ENCODE measurements around the gene NACC1.
"Not testable (repeated sequence)": the region's sequence is repeated elsewhere in the genome, so short reads cannot be mapped to it uniquely, and the experiment has no call there.

Gene NACC1

GRCh38 chr19:13178291-13178690, 60.2 kb downstream of the NACC1 start:
- peaks cover 12% of the 10 kb centered on the region for H3K4me1 Mint-ChIP-seq (ENCODE audit: low read depth)
- H3K9me3 Mint-ChIP-seq; H3K36me3 Mint-ChIP-seq (ENCODE audit: low read depth); H3K27ac Mint-ChIP-seq; DNase-seq (ENCODE audit: low spot score); H3K4me3 Mint-ChIP-seq; H3K27me3 Mint-ChIP-seq (ENCODE audit: low read depth): not testable (repeated sequence)

- H3K4me3 Mint-ChIP-seq, result no peak overlapping the region
- peaks cover 13% of the 10 kb centered on the region for H3K4me1 Mint-ChIP-seq (ENCODE audit: low read depth)
- H3K36me3 Mint-ChIP-seq (ENCODE audit: low read depth), result peaks cover 2% of the 10 kb centered on the region
- no peaks in the 10 kb centered on the region for H3K9me3 Mint-ChIP-seq
- no peak for DNase-seq (ENCODE audit: low spot score)
- H3K27me3 Mint-ChIP-seq (ENCODE audit: low read depth), result no peaks in the 10 kb centered on the region
- H3K27ac Mint-ChIP-seq, result peak overlapping the region; percentile 36
These were observed 63.8 kb downstream of the NACC1 start for GRCh38 chr19:13181747-13182388.

GRCh38 chr19:13184926-13185325, 66.9 kb downstream of the NACC1 start:
- not testable (repeated sequence) for H3K27ac Mint-ChIP-seq; H3K27me3 Mint-ChIP-seq (ENCODE audit: low read depth); H3K36me3 Mint-ChIP-seq (ENCODE audit: low read depth); H3K4me3 Mint-ChIP-seq; DNase-seq (ENCODE audit: low spot score); H3K9me3 Mint-ChIP-seq
- H3K4me1 Mint-ChIP-seq (ENCODE audit: low read depth), result peaks cover 18% of the 10 kb centered on the region

- H3K9me3 Mint-ChIP-seq; H3K36me3 Mint-ChIP-seq (ENCODE audit: low read depth); H3K27me3 Mint-ChIP-seq (ENCODE audit: low read depth); H3K27ac Mint-ChIP-seq; DNase-seq (ENCODE audit: low spot score); H3K4me3 Mint-ChIP-seq: not testable (repeated sequence)
- peaks cover 15% of the 10 kb centered on the region for H3K4me1 Mint-ChIP-seq (ENCODE audit: low read depth)
These were observed 67.9 kb downstream of the NACC1 start for GRCh38 chr19:13185763-13186657.

- not testable (repeated sequence) for H3K4me3 Mint-ChIP-seq; H3K9me3 Mint-ChIP-seq; DNase-seq (ENCODE audit: low spot score); H3K36me3 Mint-ChIP-seq (ENCODE audit: low read depth); H3K27ac Mint-ChIP-seq; H3K27me3 Mint-ChIP-seq (ENCODE audit: low read depth)
- H3K4me1 Mint-ChIP-seq (ENCODE audit: low read depth), result peaks cover 15% of the 10 kb centered on the region
These were observed 68.6 kb downstream of the NACC1 start for GRCh38 chr19:13186688-13187087.

GRCh38 chr19:13187419-13187818, 69.4 kb downstream of the NACC1 start:
- no peak for DNase-seq (ENCODE audit: low spot score)
- Mint-ChIP-seq H3K9me3 (no peaks in the 10 kb centered on the region), H3K36me3 (ENCODE audit: low read depth) (peaks cover 2% of the 10 kb centered on the region), H3K4me1 (ENCODE audit: low read depth) (peaks cover 10% of the 10 kb centered on the region), H3K27ac (peak overlapping the region; percentile 65), H3K27me3 (ENCODE audit: low read depth) (no peaks in the 10 kb centered on the region), H3K4me3 (peak overlapping the region; percentile 32)

- peaks cover 15% of the 10 kb centered on the region for H3K4me1 Mint-ChIP-seq (ENCODE audit: low read depth)
- H3K36me3 Mint-ChIP-seq (ENCODE audit: low read depth), result peaks cover 2% of the 10 kb centered on the region
- no peaks in the 10 kb centered on the region for H3K27me3 Mint-ChIP-seq (ENCODE audit: low read depth)
- H3K9me3 Mint-ChIP-seq, result no peaks in the 10 kb centered on the region
- H3K27ac Mint-ChIP-seq, result no peak overlapping the region
- DNase-seq (ENCODE audit: low spot score), result no peak
- no peak overlapping the region for H3K4me3 Mint-ChIP-seq
These were observed 71.5 kb downstream of the NACC1 start for GRCh38 chr19:13189600-13189999.

Measured in T-helper 2 cell treated with Interferon-gamma antibody and Interleukin-4, amounts not matched to agents 5 μg/mL and 100 μg/mL, for 36 hours (primary cell).